HL-60 (cell line): ENCODE measurements around the gene CNTN5.

Experiments
- DNase-seq, 2 experiments: peaks; one replicate each; pipeline ENCODE4 v3.0.0-alpha.2; 2010 to 2020; ENCODE audit warnings: low read depth in 1 of 2, low spot score in 1 of 2
- H3K27ac ChIP-seq: fragments of 250-450 bp; sonication (Bioruptor Pico); replicated peaks from 2 replicates; pipeline ENCODE4 v1.5.1; 2020; ENCODE audit warnings: mild to moderate bottlenecking, moderate library complexity
- H3K27me3 ChIP-seq: fragments of 250-450 bp; sonication (Bioruptor Pico); 2 replicates; pipeline ENCODE4 v1.5.1; 2021; ENCODE audit warnings: mild to moderate bottlenecking, moderate library complexity; ENCODE audit not compliant: insufficient read depth, poor library complexity, severe bottlenecking
- H3K4me3 ChIP-seq: replicated peaks from 2 replicates; pipeline ENCODE4 v1.5.1; 2011; ENCODE audit warnings: mild to moderate bottlenecking, control low read depth, low read length; ENCODE audit not compliant: insufficient read depth
- CTCF ChIP-seq: IDR thresholded peaks from one replicate; pipeline ENCODE4 v1.5.1; 2011; ENCODE audit warnings: low read length, control low read depth, inconsistent platforms; ENCODE audit not compliant: insufficient read depth
- GABPA ChIP-seq: IDR thresholded peaks from 2 replicates; pipeline ENCODE4 v1.6.1; 2012; ENCODE audit warnings: low read depth
- POLR2AphosphoS5 ChIP-seq: IDR thresholded peaks from 2 replicates; pipeline ENCODE4 v1.6.1; 2012; ENCODE audit warnings: low read depth
- REST ChIP-seq: IDR thresholded peaks from 2 replicates; pipeline ENCODE4 v1.6.1; 2012; ENCODE audit warnings: low read depth; ENCODE audit not compliant: insufficient replicate concordance
- SPI1 ChIP-seq: IDR thresholded peaks from 2 replicates; pipeline ENCODE4 v1.6.1; 2012; ENCODE audit warnings: low read depth, mild to moderate bottlenecking, borderline replicate concordance

CNTN5 gene

GRCh38 chr11:99494065-99494464 is 473.3 kb downstream of the CNTN5 start:
- DNase-seq = no peak
- Histone ChIP-seq H3K27me3 (no peaks in the 10 kb centered on the region), H3K4me3 (no peak overlapping the region)

GRCh38 chr11:99501655-99502054 is 480.9 kb downstream of the CNTN5 start:
- TF ChIP-seq GABPA = no peak
- no peak for TF ChIP-seq REST
- TF ChIP-seq POLR2AphosphoS5 = no peak
- no peak for TF ChIP-seq SPI1
- TF ChIP-seq CTCF = no peak
- Histone ChIP-seq H3K4me3 (no peak overlapping the region), H3K27me3 (no peaks in the 10 kb centered on the region), H3K27ac (no peak overlapping the region)
- no peak for DNase-seq

More at GRCh38 chr11:99494065-99494464, 473.3 kb downstream of the CNTN5 start:
- TF ChIP-seq SPI1 (no peak), POLR2AphosphoS5 (no peak)
- H3K27ac ChIP-seq = no peak overlapping the region

- TF ChIP-seq SPI1 = no peak
- Histone ChIP-seq H3K4me3 (no peak overlapping the region), H3K27me3 (no peaks in the 10 kb centered on the region), H3K27ac (no peak overlapping the region)
- DNase-seq = no peak
Measured at GRCh38 chr11:99505316-99505715, 484.6 kb downstream of the CNTN5 start.

GRCh38 chr11:99505831-99506230 is 485.1 kb downstream of the CNTN5 start:
- no peak overlapping the region for H3K27ac ChIP-seq
- DNase-seq = no peak
- TF ChIP-seq POLR2AphosphoS5 = no peak
- TF ChIP-seq GABPA = no peak
- H3K4me3 ChIP-seq = no peak overlapping the region
- H3K27me3 ChIP-seq = no peaks in the 10 kb centered on the region

GRCh38 chr11:99509863-99510262 is 489.1 kb downstream of the CNTN5 start:
- no peaks in the 10 kb centered on the region for H3K27me3 ChIP-seq
- DNase-seq = no peak
- no peak overlapping the region for H3K27ac ChIP-seq
- no peak overlapping the region for H3K4me3 ChIP-seq
- TF ChIP-seq CTCF = no peak
- no peak for TF ChIP-seq SPI1
- TF ChIP-seq POLR2AphosphoS5 = no peak
- TF ChIP-seq GABPA = no peak
- no peak for TF ChIP-seq REST
